Caco-2 (cell line): ENCODE measurements around the gene CDAN1. TPM values are rescaled to one million over a fixed set of nuclear protein-coding genes. Genes with fewer than 3 reads are reported as not detected.

Source experiments
- BruUV-seq: library from RNA; stranded (reverse); fragments of 400-500 nt; replicated peaks from 2 replicates; lab custom pipeline; 2021; lab: Mats Ljungman, UMichigan
- CTCF ChIA-PET: fragments of 300-600 bp; sonication (Branson Sonifier 250); formaldehyde crosslinking; loops from one replicate; lab custom pipeline; 2022; ENCODE audit warnings: antibody characterized with exemption; lab: Charles Lee
- POLR2A ChIA-PET: fragments of 300-600 bp; sonication (Branson Sonifier 250); formaldehyde crosslinking; loops from one replicate; lab custom pipeline; 2022; ENCODE audit warnings: antibody characterized with exemption; lab: Charles Lee
- DNase-seq, 2 experiments: peaks; one replicate each; pipeline versions ENCODE4 v3.0.0 to v3.0.0-alpha.2; 2020 to 2022
- H3K27me3 ChIP-seq: replicated peaks from 2 replicates; pipeline ENCODE4 v1.6.0; 2011; ENCODE audit warnings: low read length; ENCODE audit not compliant: control insufficient read depth, insufficient read depth
- H3K36me3 ChIP-seq: 2 replicates; pipeline ENCODE4 v1.5.1; 2011; ENCODE audit warnings: low read length; ENCODE audit not compliant: control insufficient read depth, insufficient read depth
- H3K4me1 ChIP-seq: fragments of 250-450 bp; sonication (Bioruptor Pico); 2 replicates; pipeline ENCODE4 v1.5.1; 2020; ENCODE audit warnings: mild to moderate bottlenecking
- H3K4me3 ChIP-seq: 2 replicates; pipeline ENCODE4 v1.5.1; 2011; ENCODE audit warnings: low read depth, mild to moderate bottlenecking, control low read depth, low read length
- H3K9me3 ChIP-seq: fragments of 250-450 bp; sonication (Bioruptor Pico); 2 replicates; pipeline ENCODE4 v1.5.1; 2020; ENCODE audit warnings: mild to moderate bottlenecking, moderate library complexity
- H3K27ac Mint-ChIP-seq: one replicate; pipeline ENCODE4 v1.8.0; 2022; ENCODE audit warnings: mixed read lengths; ENCODE audit not compliant: unreplicated experiment
- H3K27me3 Mint-ChIP-seq: one replicate; pipeline ENCODE4 v1.8.0; 2022; ENCODE audit warnings: mixed read lengths; ENCODE audit not compliant: insufficient read depth, unreplicated experiment
- H3K36me3 Mint-ChIP-seq: one replicate; pipeline ENCODE4 v1.8.0; 2022; ENCODE audit warnings: mild to moderate bottlenecking, mixed read lengths; ENCODE audit not compliant: insufficient read depth, unreplicated experiment
- H3K4me1 Mint-ChIP-seq: one replicate; pipeline ENCODE4 v1.8.0; 2022; ENCODE audit warnings: low read depth, mixed read lengths; ENCODE audit not compliant: unreplicated experiment
- H3K4me3 Mint-ChIP-seq: one replicate; pipeline ENCODE4 v1.8.0; 2022; ENCODE audit warnings: mild to moderate bottlenecking, moderate library complexity, mixed read lengths; ENCODE audit not compliant: unreplicated experiment
- H3K9me3 Mint-ChIP-seq: one replicate; pipeline ENCODE4 v1.8.0; 2022; ENCODE audit warnings: mixed read lengths; ENCODE audit not compliant: unreplicated experiment
- intact Hi-C: fragments of 100-400 bp; cut with micrococcal nuclease; formaldehyde crosslinking; loops from one replicate; pipeline ENCODE4 v1.10.0; 2022; ENCODE audit not compliant: unreplicated experiment
- total RNA-seq: library from RNA; stranded (reverse); gene quantifications from 2 replicates; pipeline ENCODE4 v1.2.3, GENCODE V29; 2022
- TF ChIP-seq, protein P1 (sequence below), 2 experiments: fragments of 200-600 bp in 1 of 2; IDR thresholded peaks; 1 replicate in 1 of 2; 2 replicates in 1 of 2; pipeline versions ENCODE4 v1.5.1 to v1.8.0; 2011 to 2022; ENCODE audit warnings: antibody characterized with exemption in 1 of 2, control low read depth in 1 of 2, inconsistent platforms in 1 of 2, low read depth in 1 of 2, low read length in 1 of 2, mild to moderate bottlenecking in 1 of 2, moderate library complexity in 1 of 2; ENCODE audit not compliant: insufficient read depth in 1 of 2, severe bottlenecking in 1 of 2, unreplicated experiment in 1 of 2

CDAN1 gene
- total RNA-seq, 1 experiment from 2014 or later = 29.4 TPM

DNA sequence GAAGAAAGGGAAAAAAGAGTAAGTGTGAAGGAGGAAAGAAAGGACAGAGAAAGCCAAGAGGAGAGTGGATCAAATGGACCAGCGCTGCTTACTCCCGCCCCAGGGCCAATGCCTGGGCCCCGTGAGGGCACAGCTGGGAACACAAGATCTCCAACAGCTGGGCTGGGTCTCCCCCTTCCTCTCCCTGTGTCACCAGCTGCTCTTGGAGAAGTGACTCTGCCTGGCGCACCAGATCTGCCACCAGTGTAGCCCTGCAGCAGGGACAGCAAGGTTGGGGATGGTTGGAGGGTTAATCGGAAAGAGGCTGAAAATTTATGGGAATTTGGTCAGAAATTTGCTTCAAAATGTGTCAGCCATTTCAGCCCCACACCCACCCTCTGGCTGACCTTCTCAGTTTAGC is 8.4 kb downstream of the CDAN1 start:
- TF ChIP-seq, protein P1, sequence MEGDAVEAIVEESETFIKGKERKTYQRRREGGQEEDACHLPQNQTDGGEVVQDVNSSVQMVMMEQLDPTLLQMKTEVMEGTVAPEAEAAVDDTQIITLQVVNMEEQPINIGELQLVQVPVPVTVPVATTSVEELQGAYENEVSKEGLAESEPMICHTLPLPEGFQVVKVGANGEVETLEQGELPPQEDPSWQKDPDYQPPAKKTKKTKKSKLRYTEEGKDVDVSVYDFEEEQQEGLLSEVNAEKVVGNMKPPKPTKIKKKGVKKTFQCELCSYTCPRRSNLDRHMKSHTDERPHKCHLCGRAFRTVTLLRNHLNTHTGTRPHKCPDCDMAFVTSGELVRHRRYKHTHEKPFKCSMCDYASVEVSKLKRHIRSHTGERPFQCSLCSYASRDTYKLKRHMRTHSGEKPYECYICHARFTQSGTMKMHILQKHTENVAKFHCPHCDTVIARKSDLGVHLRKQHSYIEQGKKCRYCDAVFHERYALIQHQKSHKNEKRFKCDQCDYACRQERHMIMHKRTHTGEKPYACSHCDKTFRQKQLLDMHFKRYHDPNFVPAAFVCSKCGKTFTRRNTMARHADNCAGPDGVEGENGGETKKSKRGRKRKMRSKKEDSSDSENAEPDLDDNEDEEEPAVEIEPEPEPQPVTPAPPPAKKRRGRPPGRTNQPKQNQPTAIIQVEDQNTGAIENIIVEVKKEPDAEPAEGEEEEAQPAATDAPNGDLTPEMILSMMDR (IDR thresholded peaks at IDR 0.05; ENCODE audit: insufficient read depth in 1 of 2, low read depth in 1 of 2, low read length in 1 of 2, severe bottlenecking in 1 of 2, unreplicated experiment in 1 of 2) = no peak
- Histone ChIP-seq H3K27me3 (no peaks in the 10 kb centered on the region), H3K4me3 (no peak overlapping the region), H3K9me3 (no peaks in the 10 kb centered on the region), H3K36me3 (peaks cover 4% of the 10 kb centered on the region), H3K4me1 (no peaks in the 10 kb centered on the region)
- CTCF ChIA-PET = no interaction called here
- Mint-ChIP-seq H3K4me3 (no peak overlapping the region), H3K27me3 (no peaks in the 10 kb centered on the region), H3K9me3 (no peaks in the 10 kb centered on the region), H3K4me1 (no peaks in the 10 kb centered on the region), H3K36me3 (peaks cover 59% of the 10 kb centered on the region), H3K27ac (no peak overlapping the region)
- intact Hi-C loops = no loop called here
- DNase-seq = no peak
- no TSS peak for BruUV-seq
- POLR2A ChIA-PET = no interaction called here

DNA sequence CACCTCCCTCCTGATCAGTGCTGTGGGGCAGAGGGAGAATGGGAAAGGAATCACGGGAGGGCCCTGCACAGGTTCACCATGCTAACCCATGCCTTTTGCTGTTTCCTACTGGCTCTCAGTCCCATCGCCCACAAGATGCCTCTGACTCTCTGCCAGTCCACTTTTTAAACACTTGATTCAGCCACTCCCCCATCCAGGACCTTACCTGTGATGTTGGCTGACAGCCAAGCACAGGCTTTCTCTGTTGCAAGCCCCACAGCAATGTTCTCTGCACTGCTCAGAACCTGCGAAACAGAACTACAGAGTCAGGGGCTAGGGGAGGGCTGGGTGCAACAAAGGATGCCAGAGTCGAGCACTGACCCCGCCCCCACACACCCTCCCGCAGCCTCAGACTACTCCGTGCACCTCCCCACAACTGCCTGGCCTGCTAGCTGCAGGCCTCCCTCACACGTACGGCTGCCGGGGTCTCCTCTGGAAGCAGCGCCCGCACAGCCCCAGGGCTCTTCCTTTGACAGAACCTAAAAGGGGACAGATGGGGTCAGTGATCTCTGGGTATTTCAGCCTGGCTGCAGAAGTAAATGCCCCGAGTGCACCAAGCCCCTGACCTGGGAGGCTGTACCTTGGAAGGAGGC is 9.1 kb downstream of the CDAN1 start:
- H3K36me3 ChIP-seq = peaks cover 4% of the 10 kb centered on the region
- Mint-ChIP-seq H3K4me3 (no peak overlapping the region), H3K9me3 (no peaks in the 10 kb centered on the region), H3K27ac (no peak overlapping the region), H3K36me3 (peaks cover 55% of the 10 kb centered on the region), H3K4me1 (no peaks in the 10 kb centered on the region), H3K27me3 (no peaks in the 10 kb centered on the region)
- no TSS peak for BruUV-seq
- H3K27me3 ChIP-seq = no peaks in the 10 kb centered on the region
- no peaks in the 10 kb centered on the region for H3K9me3 ChIP-seq
- POLR2A ChIA-PET = no interaction called here
- intact Hi-C loops = no loop called here
- CTCF ChIA-PET = no interaction called here
- TF ChIP-seq, protein P1 (IDR thresholded peaks at IDR 0.05; ENCODE audit: insufficient read depth in 1 of 2, low read depth in 1 of 2, low read length in 1 of 2, severe bottlenecking in 1 of 2, unreplicated experiment in 1 of 2) = no peak
- H3K4me3 ChIP-seq = no peak overlapping the region
- no peak for DNase-seq
- H3K4me1 ChIP-seq = no peaks in the 10 kb centered on the region

DNA sequence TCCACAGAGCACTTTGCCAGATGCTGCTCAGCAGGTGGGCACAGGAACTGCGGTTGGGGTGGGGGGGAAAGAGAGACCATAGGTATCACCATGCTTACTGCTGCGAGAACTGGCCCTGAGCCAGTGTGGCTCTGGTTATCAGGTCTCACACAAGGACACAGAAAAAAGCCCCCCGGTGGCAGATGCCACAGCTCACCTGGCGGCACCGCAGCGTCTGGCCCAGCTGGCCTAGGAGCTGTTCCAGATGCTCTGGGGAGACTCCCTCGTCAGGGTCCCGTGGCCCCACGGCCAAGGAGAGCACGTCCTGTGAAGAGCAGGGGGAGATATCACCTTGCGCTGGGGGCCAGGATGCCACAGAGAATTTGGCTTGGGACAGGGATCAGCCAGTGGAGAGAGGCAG is 10.8 kb downstream of the CDAN1 start:
- POLR2A ChIA-PET = no interaction called here
- intact Hi-C loops = no loop called here
- Mint-ChIP-seq H3K27ac (no peak overlapping the region), H3K4me1 (no peaks in the 10 kb centered on the region), H3K27me3 (no peaks in the 10 kb centered on the region), H3K4me3 (no peak overlapping the region), H3K36me3 (peaks cover 45% of the 10 kb centered on the region), H3K9me3 (no peaks in the 10 kb centered on the region)
- H3K9me3 ChIP-seq = no peaks in the 10 kb centered on the region
- CTCF ChIA-PET = no interaction called here
- BruUV-seq = no TSS peak
- H3K27me3 ChIP-seq = no peaks in the 10 kb centered on the region
- peaks cover 4% of the 10 kb centered on the region for H3K36me3 ChIP-seq
- DNase-seq = no peak
- TF ChIP-seq, protein P1 (IDR thresholded peaks at IDR 0.05; ENCODE audit: insufficient read depth in 1 of 2, low read depth in 1 of 2, low read length in 1 of 2, severe bottlenecking in 1 of 2, unreplicated experiment in 1 of 2) = no peak
- no peaks in the 10 kb centered on the region for H3K4me1 ChIP-seq
- no peak overlapping the region for H3K4me3 ChIP-seq
